ENCODE measurements around the gene MAGEC3.
"Not testable (repeated sequence)": the region's sequence is repeated elsewhere in the genome, so short reads cannot be mapped to it uniquely, and the experiment has no call there.

Gene MAGEC3, protein sequence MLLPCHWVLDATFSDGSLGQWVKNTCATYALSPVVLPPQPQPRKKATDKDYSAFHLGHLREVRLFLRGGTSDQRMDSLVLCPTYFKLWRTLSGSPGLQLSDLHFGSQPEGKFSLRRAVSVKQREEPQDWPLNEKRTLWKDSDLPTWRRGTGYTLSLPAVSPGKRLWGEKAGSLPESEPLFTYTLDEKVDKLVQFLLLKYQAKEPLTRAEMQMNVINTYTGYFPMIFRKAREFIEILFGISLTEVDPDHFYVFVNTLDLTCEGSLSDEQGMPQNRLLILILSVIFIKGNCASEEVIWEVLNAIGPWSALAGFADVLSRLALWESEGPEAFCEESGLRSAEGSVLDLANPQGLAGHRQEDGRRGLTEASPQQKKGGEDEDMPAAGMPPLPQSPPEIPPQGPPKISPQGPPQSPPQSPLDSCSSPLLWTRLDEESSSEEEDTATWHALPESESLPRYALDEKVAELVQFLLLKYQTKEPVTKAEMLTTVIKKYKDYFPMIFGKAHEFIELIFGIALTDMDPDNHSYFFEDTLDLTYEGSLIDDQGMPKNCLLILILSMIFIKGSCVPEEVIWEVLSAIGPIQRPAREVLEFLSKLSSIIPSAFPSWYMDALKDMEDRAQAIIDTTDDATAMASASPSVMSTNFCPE
- 0 to 0.99 (median 0) reads per million in 17 experiments for total RNA-seq

DNA sequence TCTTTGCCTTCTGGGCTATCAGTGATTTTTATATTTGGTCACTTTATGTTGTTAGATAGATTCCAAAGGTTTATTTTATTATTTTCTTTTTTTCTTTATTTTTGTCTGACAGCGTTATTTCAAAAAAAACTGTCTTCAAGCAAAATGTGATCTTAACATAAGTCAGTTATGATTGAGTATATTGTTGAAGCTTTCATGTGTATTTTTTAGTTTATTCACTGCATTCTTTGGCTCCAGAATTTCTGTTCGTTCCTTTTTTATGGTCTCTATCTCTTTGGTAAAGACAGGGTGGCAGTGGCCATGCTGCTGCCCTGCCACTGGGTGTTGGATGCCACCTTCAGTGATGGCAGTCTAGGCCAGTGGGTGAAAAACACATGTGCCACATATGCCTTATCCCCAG, at the start of gene MAGEC3:
MAGEC3 (plus strand) TSS at position 301 of the 400 bp plus-strand sequence; CDS start at position 301, 0 bp downstream.
- no peak for DNase-seq

DNA sequence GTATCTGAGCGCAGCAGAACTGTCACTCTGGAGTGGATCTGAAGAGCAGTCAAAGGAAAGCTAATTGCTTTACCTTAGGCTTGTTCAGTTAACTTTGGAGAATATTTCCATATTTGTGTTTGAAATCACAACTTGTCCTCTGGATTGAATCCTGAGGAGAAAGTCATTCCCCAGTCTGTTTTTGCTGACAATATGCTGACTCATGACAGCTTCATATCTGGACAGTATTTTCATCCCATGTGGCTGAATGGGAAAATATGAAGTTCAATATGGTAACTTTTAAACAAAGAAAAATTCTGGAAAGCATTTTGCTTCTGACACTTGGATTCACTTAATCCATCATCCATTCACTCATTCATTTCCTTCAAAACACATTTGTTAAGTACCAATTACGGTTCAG, 46.3 kb upstream of the MAGEC3 start:
- DNase-seq, result no peak

DNA sequence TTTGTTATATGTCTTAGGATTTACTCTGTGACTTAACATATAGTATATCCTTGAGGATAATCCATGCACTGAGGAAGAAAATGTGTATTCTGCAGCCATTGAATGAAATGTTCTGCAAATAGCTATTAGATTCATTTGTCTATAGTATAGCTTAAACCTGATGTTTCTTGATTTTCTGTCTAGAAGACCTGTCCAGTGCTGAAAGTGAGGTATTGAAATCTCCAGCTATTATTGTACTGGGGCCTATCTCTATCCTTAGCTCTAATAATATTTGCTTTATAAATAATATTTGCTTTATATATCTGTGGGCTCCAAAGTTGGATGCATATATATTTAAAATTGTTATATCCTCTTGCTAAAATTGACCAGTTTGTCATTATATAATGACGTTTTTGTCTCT, 26.7 kb upstream of the MAGEC3 start:
- DNase-seq, result no peak

DNA sequence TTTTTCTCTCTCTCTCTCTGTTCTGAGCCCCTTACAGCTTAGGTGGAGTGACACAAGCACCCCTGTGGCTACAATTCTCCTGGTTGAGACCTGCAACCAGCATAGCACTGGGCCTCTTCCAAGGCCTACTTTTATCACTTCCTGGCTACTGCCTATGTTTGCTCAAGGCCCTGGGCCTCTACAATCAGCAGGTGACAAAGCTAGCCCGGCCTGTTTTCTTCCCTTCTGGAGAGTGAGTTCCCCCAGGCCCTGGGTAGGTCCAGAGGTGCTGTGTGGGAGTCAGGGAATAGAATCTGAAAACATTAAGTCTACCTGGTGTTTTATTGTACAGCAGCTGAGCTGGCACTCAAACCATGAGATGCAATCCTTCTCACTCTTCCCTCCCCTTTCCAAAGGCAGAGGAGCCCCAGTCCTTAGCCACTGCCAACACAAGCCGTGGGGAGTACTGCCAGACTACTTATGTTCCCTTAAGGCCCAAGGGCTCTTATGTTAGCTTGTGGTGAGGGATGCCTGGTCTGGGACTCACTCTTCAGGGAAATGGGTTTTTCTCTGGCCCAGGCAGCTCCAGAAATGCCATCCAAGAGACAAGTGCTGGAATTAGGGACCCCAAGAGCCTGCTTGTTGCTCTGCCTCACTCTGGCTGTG, 23.8 kb upstream of the MAGEC3 start:
- no peak for DNase-seq

DNA sequence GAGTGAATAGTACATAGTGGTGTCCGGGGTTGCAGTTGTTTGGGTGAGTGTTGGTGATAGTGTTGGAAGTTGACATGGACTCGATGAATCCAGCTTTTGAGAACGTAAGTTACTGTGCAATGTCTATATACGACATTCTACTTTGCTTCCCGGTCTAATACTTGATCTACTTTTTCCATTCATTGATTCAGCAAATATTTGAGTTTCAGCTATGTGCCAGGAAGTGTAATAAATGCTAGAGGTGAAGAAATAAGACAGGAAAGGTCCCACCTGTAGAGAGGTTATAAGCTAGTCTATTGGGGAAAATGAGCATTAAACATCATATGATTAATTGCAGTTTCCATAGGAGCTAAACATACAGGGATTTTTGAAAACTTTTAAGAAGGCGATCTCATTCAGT, 22.2 kb upstream of the MAGEC3 start:
- DNase-seq, result no peak

DNA sequence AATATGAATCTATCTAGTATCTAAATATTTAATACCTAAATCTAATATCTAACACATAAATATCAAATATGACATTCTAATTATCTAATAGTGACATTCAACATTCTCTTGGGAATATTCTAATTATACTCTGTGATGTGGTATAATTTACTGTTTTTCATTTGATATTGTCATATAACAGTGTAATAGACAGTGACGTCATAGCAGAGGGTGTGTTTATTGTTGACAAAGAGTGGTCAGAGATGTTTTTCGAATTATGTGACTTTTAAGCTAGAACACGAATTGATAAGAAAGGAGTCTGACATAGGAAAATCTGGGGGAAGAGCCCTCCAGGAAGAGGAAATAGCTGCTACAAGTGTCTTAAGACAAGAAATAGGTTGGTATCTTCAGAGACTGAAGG, 5.9 kb upstream of the MAGEC3 start:
- DNase-seq, result no peak

DNA sequence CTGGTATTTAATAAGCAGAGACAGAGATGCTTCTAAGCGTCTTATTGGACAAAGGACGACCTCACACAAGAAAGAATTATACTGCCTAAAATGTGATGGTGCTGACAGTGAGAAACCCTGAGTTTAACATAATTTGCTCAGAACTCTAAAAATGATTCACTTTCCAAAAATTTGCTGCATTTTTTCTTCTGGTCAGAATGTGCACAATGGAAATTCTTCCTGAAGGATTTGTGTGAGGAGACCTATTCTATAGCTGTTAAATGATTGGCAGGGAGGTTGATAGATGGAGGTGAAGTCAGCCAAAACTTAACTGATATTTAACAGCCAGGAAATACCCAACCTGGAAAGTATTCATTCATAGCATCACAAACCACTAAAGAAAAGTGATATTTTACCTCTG, 1.7 kb downstream of the MAGEC3 start:
- DNase-seq, result no peak

DNA sequence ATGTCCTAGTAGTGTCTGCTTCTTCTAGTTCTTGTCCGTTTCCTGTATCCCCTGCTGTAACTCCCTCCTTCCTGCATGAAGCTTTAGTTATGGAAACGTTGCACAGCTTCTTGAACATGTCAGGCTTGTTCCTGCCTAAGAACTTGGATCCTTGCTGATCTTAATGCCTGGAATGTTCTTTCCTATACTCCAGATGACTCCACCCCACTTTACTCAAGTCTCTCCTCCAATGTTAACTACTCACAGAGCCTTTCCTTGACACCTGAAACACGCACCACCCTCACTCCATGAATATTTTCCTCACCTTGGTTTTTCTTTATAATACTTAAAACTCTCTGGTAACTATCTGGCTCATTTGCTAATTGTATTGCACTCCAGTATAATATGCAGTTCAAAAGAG, 19.4 kb downstream of the MAGEC3 start:
- DNase-seq, result no peak

DNA sequence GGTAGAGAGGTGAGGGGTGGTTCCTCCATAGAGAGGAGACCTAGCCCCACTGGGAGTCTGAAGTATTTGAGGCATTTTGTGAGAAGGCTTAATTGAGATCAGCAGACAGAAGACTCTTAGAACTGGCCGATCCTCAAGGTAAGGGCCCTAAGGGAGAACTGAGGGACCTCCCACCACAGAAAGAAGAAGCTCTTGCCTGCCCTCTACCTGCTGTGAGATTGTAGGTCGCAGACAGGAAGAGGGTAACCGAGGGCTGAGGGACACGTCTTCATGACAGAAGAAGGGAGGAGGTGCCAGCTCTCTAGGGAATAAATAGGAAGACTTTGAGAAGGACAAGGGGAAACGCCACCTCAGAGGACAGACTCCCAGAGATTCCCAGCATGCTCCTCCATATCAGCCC, 41.5 kb downstream of the MAGEC3 start:
- DNase-seq, result no peak

DNA sequence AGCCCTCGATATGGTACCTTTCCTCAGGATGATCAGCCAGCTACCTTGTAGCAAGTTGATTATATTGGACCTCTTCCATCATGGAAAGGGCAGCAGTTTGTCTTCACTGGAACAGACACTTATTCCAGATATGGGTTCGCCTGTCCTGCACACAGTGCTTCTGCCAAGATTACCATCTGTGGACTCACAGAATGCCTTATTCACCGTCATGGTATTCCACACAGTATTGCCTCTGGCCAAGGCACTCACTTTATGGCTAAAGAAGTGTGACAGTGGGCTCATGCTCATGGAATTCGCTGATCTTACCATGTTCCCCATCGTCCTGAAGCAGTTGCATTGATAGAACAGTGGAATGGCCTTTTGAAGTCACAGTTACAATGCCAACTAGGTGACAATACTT, 50.7 kb downstream of the MAGEC3 start:
- not testable (repeated sequence) for DNase-seq

DNA sequence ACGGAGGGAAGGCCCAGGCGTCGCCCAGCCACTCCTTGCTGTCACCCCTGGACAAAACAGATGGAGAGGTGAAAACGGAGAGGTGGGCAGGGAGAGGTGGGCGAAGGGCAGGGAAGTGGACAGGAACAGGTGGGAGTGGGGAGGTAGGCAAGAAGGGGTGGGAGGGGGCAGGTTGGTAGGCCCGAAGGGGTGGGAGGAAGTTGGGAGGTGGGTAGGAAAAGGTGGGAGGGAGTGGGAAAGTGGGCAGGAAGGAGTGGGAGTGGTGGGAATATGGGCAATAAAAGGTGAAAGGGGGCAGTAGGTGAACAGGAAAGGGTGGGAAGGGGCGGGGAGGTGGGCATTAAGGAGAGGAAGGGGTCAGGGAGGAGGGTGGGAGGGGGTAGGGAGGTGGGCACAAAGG, 56.6 kb downstream of the MAGEC3 start:
- no peak for DNase-seq

DNA sequence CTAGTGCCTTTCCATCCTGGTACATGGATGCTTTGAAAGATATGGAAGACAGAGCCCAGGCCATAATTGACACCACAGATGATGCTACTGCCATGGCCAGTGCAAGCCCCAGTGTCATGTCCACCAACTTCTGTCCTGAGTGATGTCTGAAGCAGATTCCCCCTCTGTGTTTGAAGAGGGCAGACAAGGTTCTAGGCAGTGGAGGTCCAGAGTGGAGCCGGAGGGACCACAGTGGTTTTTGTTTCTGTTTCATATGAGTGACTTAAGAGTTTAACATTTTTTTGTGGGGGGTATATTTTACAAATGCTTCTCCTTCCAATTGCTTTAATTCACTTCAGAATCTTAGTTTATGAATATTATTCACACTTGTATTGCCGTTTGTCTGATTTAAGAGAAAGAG, 59.6 kb downstream of the MAGEC3 start:
- DNase-seq, result no peak

DNA sequence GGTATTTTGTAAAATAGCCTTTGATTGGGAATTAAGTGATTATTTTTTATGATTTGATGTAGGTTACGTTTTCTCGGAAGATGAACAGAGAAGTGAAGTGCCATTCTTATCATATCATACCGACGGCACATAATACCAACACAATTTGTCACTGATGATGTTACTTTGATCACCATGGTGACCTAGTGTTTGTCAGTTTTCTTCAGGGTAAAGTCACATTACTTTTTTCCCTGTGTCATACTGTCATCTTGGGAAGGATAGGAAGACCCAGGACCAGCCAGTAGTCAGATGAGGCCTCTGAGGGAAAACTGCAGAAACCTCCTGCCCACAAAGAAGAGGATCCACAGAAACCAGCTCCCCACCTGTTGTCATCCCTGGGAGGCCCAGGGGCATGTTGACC, 64.2 kb downstream of the MAGEC3 start:
- DNase-seq, result no peak

DNA sequence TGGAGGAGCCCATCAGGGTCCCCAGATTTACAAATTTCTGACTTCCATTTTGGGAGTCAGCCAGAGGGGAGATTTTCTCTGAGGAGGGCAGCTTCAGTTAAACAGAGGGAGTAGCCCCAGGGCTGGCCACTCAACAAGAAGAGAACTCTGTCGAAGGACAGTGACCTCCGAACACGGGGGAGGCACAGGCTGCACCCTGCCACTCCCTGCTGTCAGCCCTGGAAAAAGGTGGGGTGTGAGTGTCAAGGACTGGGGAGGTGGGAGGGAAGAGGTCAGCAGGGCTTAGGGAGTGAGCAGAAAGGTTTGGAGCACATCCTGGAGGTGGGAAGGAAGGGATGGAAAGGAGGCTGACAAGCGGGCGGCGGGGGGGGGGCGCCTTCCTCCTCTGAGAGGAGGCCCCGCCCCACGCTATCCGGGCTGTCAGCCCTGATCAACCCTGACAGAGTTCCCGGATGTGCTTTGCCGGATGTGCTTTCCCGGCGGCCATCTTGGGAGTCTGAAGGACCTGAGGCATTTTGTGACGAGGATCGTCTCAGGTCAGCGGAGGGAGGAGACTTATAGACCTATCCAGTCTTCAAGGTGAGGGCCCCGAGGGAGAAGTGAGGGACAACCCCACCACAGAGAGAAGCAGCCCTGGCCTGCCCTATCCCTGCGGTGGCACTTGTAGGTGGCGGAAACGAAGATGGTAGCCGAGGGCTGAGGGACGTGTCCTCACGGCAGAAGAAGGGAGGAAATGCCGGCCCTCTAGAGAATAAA, 65.5 kb downstream of the MAGEC3 start, which contains the start of gene MAGEC1:
MAGEC1 (plus strand) TSS at position 495 of the 756 bp plus-strand sequence. CDS start 1,179 bp downstream, outside the sequence.
- DNase-seq, result no peak

DNA sequence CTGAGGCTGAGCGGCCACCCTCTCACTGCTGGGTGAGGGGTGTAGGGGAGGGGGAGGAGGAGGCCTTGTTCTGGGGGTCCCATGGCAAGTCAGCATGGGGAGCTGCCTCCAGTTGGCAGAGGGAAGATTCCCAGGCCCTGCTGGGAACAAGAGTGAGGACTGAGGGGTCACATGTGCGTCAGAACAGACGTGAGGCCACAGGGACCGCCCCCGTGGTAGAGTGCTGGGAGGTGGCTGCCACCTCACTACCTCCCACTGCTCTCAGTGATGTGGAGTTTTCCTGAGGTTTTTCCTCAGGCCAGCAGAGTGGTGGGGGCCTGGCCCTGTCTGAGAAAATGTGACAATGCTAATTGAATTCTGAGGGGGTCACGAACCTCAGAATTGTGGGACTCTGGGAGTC, 66.1 kb downstream of the MAGEC3 start:
- no peak for DNase-seq

DNA sequence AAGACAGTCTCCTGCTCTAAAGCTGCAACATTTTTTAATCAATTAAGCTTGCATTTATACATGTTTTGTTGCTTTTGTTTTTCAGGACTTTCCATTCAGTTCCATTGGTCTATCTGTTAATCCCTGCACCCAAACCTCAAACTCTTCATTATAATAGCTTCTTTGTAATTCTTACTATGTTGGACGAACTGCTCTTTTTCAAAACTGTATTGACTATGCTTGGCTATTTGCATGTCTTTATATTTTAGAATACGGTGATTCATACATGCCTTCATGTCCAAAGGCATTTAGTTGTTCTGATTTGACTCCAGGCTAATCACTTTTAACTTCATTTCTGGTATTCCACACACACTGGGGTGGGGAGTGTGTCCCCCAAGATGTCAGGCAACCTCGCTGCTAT, 79.7 kb downstream of the MAGEC3 start:
- DNase-seq, result no peak

DNA sequence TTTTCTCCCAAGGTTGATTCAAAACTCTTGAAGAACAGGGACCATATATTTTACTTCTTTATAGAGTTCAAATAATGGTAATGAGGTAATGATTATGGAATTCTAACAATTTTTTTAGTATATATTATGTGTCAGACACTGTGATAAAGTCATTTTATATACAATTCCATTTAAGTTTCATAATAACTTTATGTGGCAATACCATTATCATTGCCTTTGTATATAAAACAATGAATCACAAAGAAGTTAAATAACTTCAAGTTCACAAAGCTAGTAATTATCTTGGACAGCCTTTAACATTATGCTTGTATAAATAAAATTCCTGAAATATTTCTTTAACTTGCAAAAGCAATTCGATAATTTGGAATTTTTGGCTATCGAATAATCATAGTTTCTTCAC, 86.2 kb downstream of the MAGEC3 start:
- DNase-seq, result no peak

DNA sequence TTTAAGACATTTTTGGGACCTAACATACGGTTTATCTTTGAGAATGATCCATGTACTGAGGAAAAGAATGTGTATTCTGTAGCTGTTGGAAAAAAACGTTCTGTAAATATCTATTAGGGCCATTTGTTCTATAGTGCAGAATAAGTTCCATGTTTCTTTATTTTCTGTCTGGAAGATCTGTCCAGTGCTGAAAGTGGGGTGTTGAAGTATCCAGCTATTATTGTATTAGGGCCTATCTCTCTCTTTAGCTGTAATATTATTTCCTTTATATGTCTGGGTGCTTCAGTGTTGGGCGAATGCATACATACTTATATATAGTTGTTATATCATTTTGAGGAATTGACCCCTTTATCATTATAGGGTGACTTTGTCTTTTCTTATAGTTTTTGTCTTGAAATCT, 90.3 kb downstream of the MAGEC3 start:
- no peak for DNase-seq

DNA sequence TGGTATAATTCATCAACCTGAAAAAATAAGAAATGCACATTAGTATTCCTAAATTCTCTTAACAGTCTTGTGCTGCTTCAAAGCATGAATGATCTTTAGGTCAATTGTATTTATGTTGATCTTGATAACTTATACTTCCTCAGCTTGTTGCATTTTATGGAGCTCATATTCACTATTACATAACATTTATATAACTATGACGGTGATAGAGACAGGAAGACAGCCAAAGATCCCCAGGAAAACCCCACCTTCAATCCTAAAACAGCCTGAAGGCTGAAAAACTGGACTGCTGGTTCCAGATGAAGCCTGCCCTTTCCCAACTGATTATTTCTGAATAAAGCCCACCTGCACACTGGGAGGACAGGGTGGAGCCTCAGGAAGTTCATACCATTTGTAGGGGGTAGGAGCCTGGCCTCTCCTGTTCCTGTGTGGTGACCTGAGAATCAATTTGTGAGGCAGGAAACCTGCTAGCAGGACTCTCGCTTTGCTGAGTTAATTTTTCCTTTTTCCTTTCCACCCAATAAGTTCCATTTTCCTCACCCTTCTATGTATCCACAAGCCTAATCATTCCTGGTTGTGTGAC, 96.0 kb downstream of the MAGEC3 start:
- DNase-seq, result no peak

DNA sequence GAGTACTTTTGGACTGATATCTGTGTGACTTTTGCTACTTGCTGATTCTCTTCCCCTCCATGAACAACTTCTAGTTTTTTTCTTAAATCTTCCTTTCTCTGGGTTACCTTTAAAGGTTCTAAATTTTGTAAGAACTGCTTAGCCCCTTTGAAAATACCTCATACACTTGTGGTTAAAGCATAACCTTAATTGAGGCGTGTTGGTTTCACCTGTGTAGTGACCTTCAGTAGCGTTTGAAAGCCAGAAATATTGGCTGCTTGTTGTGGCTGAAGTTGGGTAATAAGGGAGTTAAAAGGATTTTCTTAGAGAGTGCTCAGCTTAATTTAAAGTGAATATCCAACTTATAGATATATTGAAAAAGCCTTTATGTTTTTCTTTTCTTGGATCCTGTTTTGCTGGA, 97.5 kb downstream of the MAGEC3 start:
- DNase-seq, result no peak

DNA sequence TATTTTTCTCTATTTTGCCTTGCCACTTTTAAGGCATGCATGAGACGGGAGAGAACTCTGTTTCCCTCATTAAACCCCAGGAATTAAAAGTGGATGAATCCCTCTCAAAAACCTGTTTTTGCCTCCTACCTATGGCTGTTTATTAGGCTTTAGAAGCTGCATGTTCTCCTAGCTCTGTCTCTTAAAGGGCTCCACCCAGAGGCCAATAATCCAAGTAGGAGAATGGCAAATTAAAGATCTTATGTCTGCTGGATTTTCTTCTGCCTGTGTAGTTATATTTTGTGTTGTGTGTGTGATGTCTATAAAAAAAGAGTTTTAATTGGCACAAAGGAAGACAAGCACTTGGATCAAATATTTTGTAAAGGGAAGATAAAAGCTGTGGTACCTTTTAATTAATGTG, 98.0 kb downstream of the MAGEC3 start:
- no peak for DNase-seq

DNA sequence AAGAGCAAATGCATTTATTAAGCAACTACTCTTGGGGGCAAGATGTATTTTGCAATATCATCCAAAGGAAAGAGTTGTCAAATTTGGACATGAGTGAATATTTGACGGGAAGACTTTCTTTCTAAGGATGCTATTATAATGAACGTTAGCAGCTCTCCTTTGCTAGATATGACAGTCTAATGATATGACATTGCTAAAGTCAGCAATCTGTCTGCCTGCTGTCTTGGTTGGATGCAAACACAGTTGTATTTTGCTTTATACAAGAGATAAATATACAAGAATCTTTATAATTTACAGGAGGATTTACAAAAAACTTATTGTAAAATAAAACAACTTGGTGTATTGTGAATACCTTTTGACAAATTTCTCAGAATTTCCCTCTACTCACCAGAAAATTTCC, 103.1 kb downstream of the MAGEC3 start:
- DNase-seq, result no peak

DNA sequence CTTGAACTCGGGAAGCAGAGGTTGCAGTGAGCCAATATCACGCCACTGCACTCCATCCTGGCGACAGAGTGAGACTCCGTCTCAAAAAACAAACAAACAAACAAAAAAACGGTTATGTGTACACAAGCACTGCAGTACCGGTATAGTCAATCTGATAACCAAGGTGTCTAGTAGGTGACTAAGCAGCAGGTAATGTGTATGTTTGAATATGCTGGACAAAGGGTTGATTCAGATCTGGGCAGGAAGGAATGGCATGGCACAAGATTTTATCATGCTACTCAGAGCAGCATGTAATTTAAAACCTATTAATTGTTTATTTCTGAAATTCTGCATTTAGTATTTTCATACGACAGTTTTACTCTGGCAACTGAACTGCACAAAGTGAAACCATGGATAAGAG, 107.3 kb downstream of the MAGEC3 start:
- no peak for DNase-seq

Data from suppressor macrophage (primary cell).